Chondrocyte (in vitro differentiated cells): ENCODE results near the gene SLC2A4RG. TPM values are rescaled to one million over a fixed set of nuclear protein-coding genes. Genes with fewer than 3 reads are reported as not detected.

ENCODE experiments used
- DNase-seq: peaks from one replicate; pipeline ENCODE4 v3.0.0; 2021; ENCODE audit warnings: mixed read lengths, low spot score
- H3K27ac Mint-ChIP-seq: one replicate; pipeline ENCODE4 v1.8.0; 2021; ENCODE audit warnings: mild to moderate bottlenecking, moderate library complexity, mixed read lengths; ENCODE audit not compliant: unreplicated experiment
- H3K27me3 Mint-ChIP-seq: 2 replicates; pipeline ENCODE4 v1.8.0; 2021; ENCODE audit warnings: low read depth, mixed read lengths
- H3K36me3 Mint-ChIP-seq: 2 replicates; pipeline ENCODE4 v1.8.0; 2021; ENCODE audit warnings: low read depth, mixed read lengths
- H3K4me1 Mint-ChIP-seq: 2 replicates; pipeline ENCODE4 v1.8.0; 2021; ENCODE audit warnings: low read depth, mild to moderate bottlenecking, mixed read lengths
- H3K4me3 Mint-ChIP-seq: one replicate; pipeline ENCODE4 v1.8.0; 2021; ENCODE audit warnings: mild to moderate bottlenecking, moderate library complexity, mixed read lengths; ENCODE audit not compliant: unreplicated experiment
- H3K9me3 Mint-ChIP-seq: 2 replicates; pipeline ENCODE4 v1.8.0; 2021; ENCODE audit warnings: low read depth, mixed read lengths
- total RNA-seq: library from RNA; stranded (reverse); gene quantifications from 3 replicates; pipeline ENCODE4 v1.2.1, GENCODE V29; 2021
- TF ChIP-seq, protein P1 (sequence below): fragments of 200-600 bp; sonication (generic); IDR thresholded peaks from 2 replicates; pipeline ENCODE4 v1.5.0; 2021; ENCODE audit warnings: antibody characterized with exemption, mild to moderate bottlenecking, moderate library complexity

SLC2A4RG gene
- total RNA-seq, 1 donor from 2014 or later, result 101 TPM

GRCh38 chr20:63698739-63699465 lies 40.7 kb upstream of the SLC2A4RG start:
- H3K36me3 Mint-ChIP-seq, result no peaks in the 10 kb centered on the region
- peak; percentile 88 for DNase-seq
- peak overlapping the region; percentile 87 for H3K27ac Mint-ChIP-seq
- H3K4me3 Mint-ChIP-seq, result no peak overlapping the region
- TF ChIP-seq, protein P1, sequence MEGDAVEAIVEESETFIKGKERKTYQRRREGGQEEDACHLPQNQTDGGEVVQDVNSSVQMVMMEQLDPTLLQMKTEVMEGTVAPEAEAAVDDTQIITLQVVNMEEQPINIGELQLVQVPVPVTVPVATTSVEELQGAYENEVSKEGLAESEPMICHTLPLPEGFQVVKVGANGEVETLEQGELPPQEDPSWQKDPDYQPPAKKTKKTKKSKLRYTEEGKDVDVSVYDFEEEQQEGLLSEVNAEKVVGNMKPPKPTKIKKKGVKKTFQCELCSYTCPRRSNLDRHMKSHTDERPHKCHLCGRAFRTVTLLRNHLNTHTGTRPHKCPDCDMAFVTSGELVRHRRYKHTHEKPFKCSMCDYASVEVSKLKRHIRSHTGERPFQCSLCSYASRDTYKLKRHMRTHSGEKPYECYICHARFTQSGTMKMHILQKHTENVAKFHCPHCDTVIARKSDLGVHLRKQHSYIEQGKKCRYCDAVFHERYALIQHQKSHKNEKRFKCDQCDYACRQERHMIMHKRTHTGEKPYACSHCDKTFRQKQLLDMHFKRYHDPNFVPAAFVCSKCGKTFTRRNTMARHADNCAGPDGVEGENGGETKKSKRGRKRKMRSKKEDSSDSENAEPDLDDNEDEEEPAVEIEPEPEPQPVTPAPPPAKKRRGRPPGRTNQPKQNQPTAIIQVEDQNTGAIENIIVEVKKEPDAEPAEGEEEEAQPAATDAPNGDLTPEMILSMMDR, result no peak
- no peaks in the 10 kb centered on the region for H3K9me3 Mint-ChIP-seq
- H3K27me3 Mint-ChIP-seq, result no peaks in the 10 kb centered on the region
- H3K4me1 Mint-ChIP-seq, result peaks cover 28% of the 10 kb centered on the region

DNA sequence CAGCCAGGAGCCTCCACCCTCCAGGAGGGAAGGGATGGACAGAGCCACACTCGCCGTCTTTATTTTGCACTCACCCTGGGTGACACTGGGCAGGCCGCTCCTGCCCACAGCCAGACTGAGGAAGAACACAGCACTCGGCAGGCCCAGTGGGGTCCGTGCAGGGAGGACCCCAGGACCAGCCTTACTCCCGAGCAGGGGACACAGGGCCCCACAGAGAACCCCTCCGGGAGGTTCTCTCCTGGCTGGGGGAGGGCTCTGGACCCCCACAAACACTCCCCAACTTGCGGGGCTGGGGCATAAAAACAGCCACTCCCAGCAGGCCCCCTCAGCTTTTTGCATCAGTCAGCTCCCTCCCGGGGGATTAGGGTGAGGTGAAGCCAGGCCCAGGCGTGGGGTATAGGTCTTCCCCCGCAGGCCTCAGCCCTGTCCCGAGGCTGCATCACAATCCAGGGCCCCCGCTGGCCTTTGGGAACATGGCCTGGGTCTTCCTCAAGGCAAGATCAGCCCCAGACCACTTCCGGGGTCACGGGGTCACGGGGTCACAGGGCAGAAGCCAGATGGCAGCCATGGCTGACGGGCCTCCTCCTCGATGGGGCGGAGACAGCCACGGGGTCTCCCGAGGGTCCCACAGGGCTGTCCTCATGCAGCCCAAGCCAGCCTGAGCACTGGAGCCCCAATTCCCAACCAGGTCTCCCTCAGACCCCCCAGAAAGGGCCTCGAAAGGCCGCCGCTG lies 39.9 kb upstream of the SLC2A4RG start:
- Mint-ChIP-seq H3K27me3 (no peaks in the 10 kb centered on the region), H3K36me3 (no peaks in the 10 kb centered on the region), H3K27ac (peak overlapping the region; percentile 87), H3K9me3 (no peaks in the 10 kb centered on the region), H3K4me3 (no peak overlapping the region), H3K4me1 (peaks cover 28% of the 10 kb centered on the region)
- TF ChIP-seq, protein P1, result no peak
- peak; percentile 90 for DNase-seq

DNA sequence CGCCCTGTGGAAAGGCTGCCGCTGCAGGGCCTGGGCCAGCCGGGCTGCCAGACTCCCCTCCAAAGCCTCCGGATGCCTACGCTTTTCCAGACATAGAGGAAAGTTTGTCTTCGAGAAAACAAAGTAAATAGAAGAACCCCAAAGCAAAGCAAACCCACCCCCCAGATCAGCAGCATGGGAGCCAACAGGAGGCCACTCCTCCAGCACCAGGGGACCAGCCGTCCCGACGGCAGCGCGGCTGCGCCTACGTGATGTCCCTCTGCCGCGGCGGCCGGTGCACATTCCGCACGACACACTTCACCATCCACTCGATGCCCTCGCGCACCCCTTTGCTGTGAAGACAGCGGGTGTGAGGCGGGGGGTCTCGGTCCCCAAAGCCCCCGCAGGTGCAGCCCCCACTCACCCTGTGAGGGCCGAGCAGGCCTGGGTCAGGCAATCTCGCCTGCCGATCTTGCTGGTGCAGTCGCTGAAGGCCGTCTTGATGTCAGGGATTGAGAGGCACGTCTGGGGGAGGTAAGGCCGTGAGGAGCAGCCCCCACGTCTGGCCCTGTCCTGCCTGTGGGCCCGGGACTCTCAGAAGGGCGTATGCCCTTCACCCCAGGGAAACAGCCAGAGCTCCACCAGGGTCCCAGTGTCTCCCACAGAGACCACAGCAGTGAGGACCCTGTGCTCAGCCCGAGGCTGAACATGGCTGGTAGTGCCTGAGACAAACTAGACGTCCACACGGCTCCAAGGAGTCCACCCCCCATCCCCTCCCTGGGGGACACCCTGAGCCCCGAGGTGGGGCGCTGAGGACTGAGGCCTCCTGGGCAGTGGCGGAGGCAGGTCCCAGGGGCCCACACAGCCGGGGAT lies 39.2 kb upstream of the SLC2A4RG start:
- Mint-ChIP-seq H3K9me3 (no peaks in the 10 kb centered on the region), H3K27me3 (no peaks in the 10 kb centered on the region), H3K36me3 (peaks cover 3% of the 10 kb centered on the region), H3K27ac (peak overlapping the region; percentile 22), H3K4me3 (no peak overlapping the region), H3K4me1 (peaks cover 28% of the 10 kb centered on the region)
- peak; percentile 91 for DNase-seq
- TF ChIP-seq, protein P1, result no peak

DNA sequence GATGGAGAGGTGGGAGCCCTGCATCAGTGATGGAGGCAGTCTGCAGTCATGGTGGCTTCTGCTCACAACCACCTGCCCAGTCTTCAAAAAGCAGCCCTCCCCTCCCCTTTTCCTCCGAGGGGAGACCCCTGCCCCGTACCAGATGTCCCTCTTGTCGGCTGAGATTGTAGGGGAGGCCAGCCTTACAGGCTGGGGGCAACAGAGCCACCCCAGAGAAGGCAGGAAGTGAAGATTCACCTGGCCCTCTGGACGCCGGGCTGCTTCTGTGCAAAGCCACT lies 38.6 kb upstream of the SLC2A4RG start:
- peak; percentile 72 for DNase-seq
- no peak overlapping the region for H3K4me3 Mint-ChIP-seq

More for the DNA sequence above, 38.6 kb upstream of the SLC2A4RG start:
- Mint-ChIP-seq H3K27me3 (no peaks in the 10 kb centered on the region), H3K4me1 (peaks cover 29% of the 10 kb centered on the region), H3K27ac (no peak overlapping the region), H3K36me3 (peaks cover 5% of the 10 kb centered on the region), H3K9me3 (no peaks in the 10 kb centered on the region)
- TF ChIP-seq, protein P1, result no peak
